CD4-positive, alpha-beta T cell treated with Interleukin-12 subunit alpha and Interleukin-12 subunit beta, for 1 hour (primary cell): Measurements from ENCODE around the gene LRRC45.
A peak's percentile ranks its signal among the peaks of the same experiment; 100 is the strongest.
"Not testable (repeated sequence)": the region's sequence is repeated elsewhere in the genome, so short reads cannot be mapped to it uniquely, and the experiment has no call there.

ENCODE experiments used
- DNase-seq: peaks from one replicate; pipeline ENCODE4 v3.0.0-alpha.2; 2020

LRRC45 gene

GRCh38 chr17:82036634-82037091 is 13.6 kb downstream of the LRRC45 start:
- no peak for DNase-seq

GRCh38 chr17:82037092-82037888 is 14.2 kb downstream of the LRRC45 start, which contains the start of gene DCXR:
TSS of gene DCXR (minus strand) at chr17:82037697. CDS start at chr17:82037682, 15 bp downstream.
- peak; percentile 96 for DNase-seq

- no peak for DNase-seq
Observed at GRCh38 chr17:82037889-82038195, 14.7 kb downstream of the LRRC45 start.

- DNase-seq: not testable (repeated sequence)
Observed at GRCh38 chr17:82038796-82039409, 15.8 kb downstream of the LRRC45 start.

- no peak for DNase-seq
Observed at GRCh38 chr17:82039695-82040299, 16.7 kb downstream of the LRRC45 start.

- no peak for DNase-seq
Observed at GRCh38 chr17:82041144-82041814, 18.2 kb downstream of the LRRC45 start.

GRCh38 chr17:82042649-82043048 is 19.5 kb downstream of the LRRC45 start:
- DNase-seq: no peak

GRCh38 chr17:82043507-82043906 is 20.4 kb downstream of the LRRC45 start:
- DNase-seq: no peak

- no peak for DNase-seq
Observed at GRCh38 chr17:82045936-82046484, 22.9 kb downstream of the LRRC45 start.

GRCh38 chr17:82046903-82047302 is 23.8 kb downstream of the LRRC45 start:
- DNase-seq: no peak

- no peak for DNase-seq
Observed at GRCh38 chr17:82047379-82047778, 24.3 kb downstream of the LRRC45 start.

GRCh38 chr17:82047914-82048570 is 24.9 kb downstream of the LRRC45 start:
- DNase-seq: no peak

GRCh38 chr17:82048571-82048971 is 25.5 kb downstream of the LRRC45 start:
- DNase-seq: no peak

GRCh38 chr17:82049106-82049505 is 26.0 kb downstream of the LRRC45 start:
- DNase-seq: no peak

- no peak for DNase-seq
Observed at GRCh38 chr17:82049521-82049971, 26.4 kb downstream of the LRRC45 start.

GRCh38 chr17:82050152-82050760 is 27.2 kb downstream of the LRRC45 start:
- DNase-seq: no peak

GRCh38 chr17:82050761-82051641 is 27.9 kb downstream of the LRRC45 start:
- DNase-seq: no peak

GRCh38 chr17:82051776-82052637 is 28.9 kb downstream of the LRRC45 start, which contains the start of the genes GPS1 and RFNG:
TSS of gene GPS1 (plus strand) at chr17:82051898. CDS start at chr17:82051932, 34 bp downstream.
TSS of gene RFNG (minus strand) at chr17:82051811. CDS start at chr17:82051766, 45 bp downstream.
- peak; percentile 81 for DNase-seq

- DNase-seq: no peak
Observed at GRCh38 chr17:82052638-82053059, 29.5 kb downstream of the LRRC45 start.

- no peak for DNase-seq
Observed at GRCh38 chr17:82053130-82053529, 30.0 kb downstream of the LRRC45 start.
